ENCODE data around the gene BCKDHA.
"Not testable (repeated sequence)": the region's sequence is repeated elsewhere in the genome, so short reads cannot be mapped to it uniquely, and the experiment has no call there.

The BCKDHA gene

DNA sequence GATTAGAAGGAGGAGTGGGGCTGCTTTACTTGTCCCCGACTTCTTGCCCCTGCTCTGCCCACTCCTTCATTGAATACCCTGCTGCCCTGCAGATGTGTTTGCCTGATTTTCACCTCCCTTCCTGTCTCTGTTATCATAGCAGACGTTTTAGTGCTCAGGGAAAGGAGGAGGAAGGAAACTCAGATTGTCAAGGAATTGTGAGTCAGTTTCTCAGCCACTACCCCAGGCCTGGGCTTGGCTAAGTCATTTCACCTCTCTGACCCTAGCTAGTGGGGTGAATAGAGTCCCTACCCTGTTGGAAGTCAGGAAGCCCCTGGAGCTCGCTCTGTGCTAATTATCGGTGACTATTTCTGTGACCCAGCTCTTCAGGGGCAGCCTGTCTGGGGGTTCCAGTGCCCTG is 3.9 kb downstream of the BCKDHA start:
- in situ Hi-C loops (cut with MboI; ENCODE audit: low sequenced_read_pairs) = no loop called here

GRCh38 chr19:41402010-41402409 is 4.4 kb downstream of the BCKDHA start:
- in situ Hi-C loops (cut with MboI; ENCODE audit: low sequenced_read_pairs) = no loop called here

GRCh38 chr19:41403181-41403970 is 5.8 kb downstream of the BCKDHA start:
- in situ Hi-C loops (cut with MboI; ENCODE audit: low sequenced_read_pairs) = no loop called here

GRCh38 chr19:41405776-41406175 is 8.2 kb downstream of the BCKDHA start:
- in situ Hi-C loops (cut with MboI; ENCODE audit: low sequenced_read_pairs) = no loop called here

GRCh38 chr19:41407271-41407670 is 9.7 kb downstream of the BCKDHA start:
- in situ Hi-C loops (cut with MboI; ENCODE audit: low sequenced_read_pairs) = no loop called here

DNA sequence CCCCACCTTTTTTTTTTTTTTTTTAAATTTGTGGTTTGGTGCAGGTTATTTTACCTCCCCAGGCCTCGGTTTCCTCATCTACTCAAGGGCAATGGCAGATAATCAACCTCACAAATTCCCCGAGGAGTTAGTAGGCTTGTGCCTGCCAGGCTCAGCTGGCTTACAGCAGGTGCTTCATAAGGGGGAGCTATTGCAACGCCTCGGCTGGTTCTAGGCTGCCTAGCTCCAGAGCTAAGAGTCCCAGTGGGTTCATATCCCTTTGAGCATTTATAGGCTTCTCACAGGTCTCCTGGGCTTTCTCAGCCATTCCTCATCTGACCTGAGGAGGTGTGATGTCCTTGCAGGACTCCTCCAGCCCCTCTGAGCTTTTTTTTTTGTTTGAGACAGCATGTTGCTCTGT is 10.6 kb downstream of the BCKDHA start:
- in situ Hi-C loops (cut with MboI; ENCODE audit: low sequenced_read_pairs) = no loop called here

- in situ Hi-C loops (cut with MboI; ENCODE audit: low sequenced_read_pairs) = not testable (repeated sequence)
Measured at GRCh38 chr19:41408846-41409245, 11.2 kb downstream of the BCKDHA start.

- in situ Hi-C loops (cut with MboI; ENCODE audit: low sequenced_read_pairs) = no loop called here
Measured at GRCh38 chr19:41409288-41409687, 11.7 kb downstream of the BCKDHA start.

GRCh38 chr19:41410336-41411054 is 12.9 kb downstream of the BCKDHA start:
- in situ Hi-C loops (cut with MboI; ENCODE audit: low sequenced_read_pairs) = no loop called here

GRCh38 chr19:41411100-41411967 is 13.7 kb downstream of the BCKDHA start:
- in situ Hi-C loops (cut with MboI; ENCODE audit: low sequenced_read_pairs) = no loop called here

DNA sequence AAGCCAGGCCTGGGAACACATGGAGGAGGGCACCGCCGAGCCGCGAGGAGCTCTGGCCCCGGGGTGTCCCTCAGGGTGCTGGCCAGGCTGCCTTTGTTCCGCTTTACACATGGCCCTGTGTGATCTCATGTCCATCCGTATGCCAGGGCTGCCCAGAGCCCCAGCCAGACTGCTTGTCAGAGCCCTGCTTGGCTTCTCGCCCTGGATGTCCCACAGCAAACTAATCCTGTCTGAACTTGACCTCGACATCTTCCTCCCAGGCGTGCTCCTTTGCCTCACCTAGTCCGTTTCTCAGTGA is 14.3 kb downstream of the BCKDHA start:
- in situ Hi-C loops (cut with MboI; ENCODE audit: low sequenced_read_pairs) = no loop called here

DNA sequence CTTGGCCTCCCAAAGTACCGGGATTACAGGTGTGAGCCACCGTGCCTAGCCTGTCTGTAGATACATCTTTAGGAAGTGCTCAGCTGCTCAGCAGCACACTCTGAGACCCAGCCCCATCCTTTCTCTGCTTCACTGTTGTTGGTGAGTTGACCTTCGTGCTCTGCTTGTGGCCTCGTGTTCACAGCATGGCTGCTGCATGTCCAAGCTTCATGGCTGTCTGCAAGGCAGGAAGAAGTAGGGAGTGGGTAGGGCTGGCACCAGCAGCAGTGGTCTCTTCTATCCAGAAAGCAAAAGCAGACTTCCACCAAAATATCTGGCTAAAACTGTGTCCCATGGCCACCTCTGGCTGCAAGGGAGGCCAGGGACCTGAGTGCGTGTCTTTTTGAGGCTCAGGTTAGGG is 15.3 kb downstream of the BCKDHA start:
- in situ Hi-C loops (cut with MboI; ENCODE audit: low sequenced_read_pairs) = no loop called here

- in situ Hi-C loops (cut with MboI; ENCODE audit: low sequenced_read_pairs) = no loop called here
Measured at GRCh38 chr19:41413947-41414346, 16.3 kb downstream of the BCKDHA start.

GRCh38 chr19:41414461-41414860 is 16.8 kb downstream of the BCKDHA start:
- in situ Hi-C loops (cut with MboI; ENCODE audit: low sequenced_read_pairs) = no loop called here

DNA sequence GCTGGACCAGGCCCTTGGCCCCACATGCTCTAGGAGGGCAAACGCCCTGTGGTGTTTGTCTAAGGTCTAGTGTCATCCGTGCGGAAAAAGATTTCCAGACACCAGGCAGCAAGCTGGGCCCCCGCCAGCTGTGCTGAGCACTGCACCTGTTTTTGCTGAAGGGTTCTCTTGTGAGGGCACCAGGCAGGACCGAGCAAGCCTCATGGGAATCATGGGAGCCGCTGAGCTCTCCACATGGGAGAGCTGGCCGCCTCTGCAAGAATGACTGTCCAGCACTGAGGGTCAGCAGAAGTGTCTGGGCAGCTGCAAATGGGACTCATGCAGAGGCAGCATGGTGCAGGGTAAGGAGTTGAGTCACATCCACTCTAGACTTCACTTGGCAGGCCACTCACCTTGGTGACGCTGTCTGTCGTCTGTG is 17.5 kb downstream of the BCKDHA start:
- in situ Hi-C loops (cut with MboI; ENCODE audit: low sequenced_read_pairs) = no loop called here

DNA sequence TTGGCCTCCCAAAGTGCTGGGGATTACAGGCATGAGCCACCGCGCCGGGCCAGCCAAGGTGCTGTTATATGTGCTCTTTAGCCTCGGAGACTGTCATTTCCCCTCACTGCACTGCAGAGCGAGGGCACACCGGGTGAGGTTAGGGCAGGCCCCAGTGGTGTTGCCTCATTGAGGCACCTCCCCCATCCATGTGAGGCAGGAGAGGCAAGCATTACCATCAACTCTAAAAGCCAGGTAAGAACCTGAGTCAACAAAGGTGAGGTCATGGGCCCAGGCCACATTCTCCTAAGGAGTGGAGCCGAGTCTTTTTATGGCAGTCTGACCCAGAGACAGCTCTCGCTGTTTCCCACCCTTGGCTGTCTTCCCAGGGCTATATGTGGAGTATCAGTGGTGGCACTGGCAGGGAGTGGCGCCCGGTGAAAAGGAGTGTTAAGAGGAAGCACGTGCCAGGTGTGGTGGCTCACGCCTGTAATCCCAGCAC is 18.6 kb downstream of the BCKDHA start:
- in situ Hi-C loops (cut with MboI; ENCODE audit: low sequenced_read_pairs) = no loop called here

DNA sequence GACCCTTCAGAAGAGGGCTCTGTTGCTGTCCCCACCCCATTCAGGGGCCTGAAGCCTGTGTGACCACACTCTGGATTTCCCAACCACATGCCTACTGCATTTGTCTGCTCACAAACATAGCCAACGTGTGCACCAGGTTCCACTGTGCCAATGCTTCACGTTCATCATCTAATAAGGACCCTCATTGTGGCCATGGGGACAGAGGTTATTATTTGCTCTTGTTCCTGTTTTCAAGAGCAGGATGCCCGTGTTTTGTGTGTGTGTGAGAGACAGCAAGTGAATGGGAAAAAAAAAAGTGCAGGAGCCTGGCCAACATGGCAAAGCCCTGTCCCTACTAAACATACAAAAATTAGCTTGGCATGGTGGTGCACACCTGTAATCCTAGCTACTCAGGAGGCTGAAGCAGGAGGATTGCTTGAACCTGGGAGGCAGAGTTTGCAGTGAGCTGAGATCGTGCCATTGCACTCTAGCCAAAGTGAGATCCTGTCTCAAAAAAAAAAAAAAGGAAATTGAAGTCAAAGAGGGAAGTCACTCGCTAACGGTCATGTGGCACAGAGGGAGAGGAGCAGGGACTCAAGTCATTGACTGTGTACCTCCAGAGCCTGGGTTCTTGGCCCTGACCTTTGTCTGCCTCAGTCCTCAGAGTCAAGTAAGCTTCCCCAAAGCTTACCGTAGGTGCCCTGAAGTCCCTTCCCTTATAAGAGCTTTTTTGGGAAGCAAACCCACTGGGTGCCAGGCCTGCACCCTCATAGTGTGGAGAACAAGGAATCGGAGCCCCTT is 22.7 kb downstream of the BCKDHA start:
- in situ Hi-C loops (cut with MboI; ENCODE audit: low sequenced_read_pairs) = no loop called here

- in situ Hi-C loops (cut with MboI; ENCODE audit: low sequenced_read_pairs) = no loop called here
Measured at GRCh38 chr19:41421314-41421713, 23.7 kb downstream of the BCKDHA start.

DNA sequence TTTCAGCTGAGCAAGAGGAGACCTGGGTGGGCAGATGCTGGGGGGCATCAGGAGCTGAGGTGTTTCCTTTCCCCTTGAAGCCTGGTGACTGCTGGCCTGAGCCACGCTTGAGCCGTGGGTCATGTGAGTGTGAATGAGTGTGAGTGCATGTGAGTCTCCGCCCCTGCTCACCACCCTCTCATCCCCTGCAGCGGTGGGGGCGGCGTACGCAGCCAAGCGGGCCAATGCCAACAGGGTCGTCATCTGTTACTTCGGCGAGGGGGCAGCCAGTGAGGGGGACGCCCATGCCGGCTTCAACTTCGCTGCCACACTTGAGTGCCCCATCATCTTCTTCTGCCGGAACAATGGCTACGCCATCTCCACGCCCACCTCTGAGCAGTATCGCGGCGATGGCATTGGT is 24.4 kb downstream of the BCKDHA start:
- in situ Hi-C loops (cut with MboI; ENCODE audit: low sequenced_read_pairs) = no loop called here

GRCh38 chr19:41422456-41422855 is 24.8 kb downstream of the BCKDHA start:
- in situ Hi-C loops (cut with MboI; ENCODE audit: low sequenced_read_pairs) = no loop called here

- in situ Hi-C loops (cut with MboI; ENCODE audit: low sequenced_read_pairs) = no loop called here
Measured at GRCh38 chr19:41422955-41423354, 25.3 kb downstream of the BCKDHA start.
